ENCODE measurements around the gene LTB4R. TPM values are rescaled to one million over a fixed set of nuclear protein-coding genes. Genes with fewer than 3 reads are reported as not detected.

LTB4R gene
- total RNA-seq, 2 donors from 2014 or later = 1.9 to 3.0 TPM

GRCh38 chr14:24299255-24300191 lies 11.8 kb upstream of the LTB4R start, which contains the start of the genes DHRS1 and NOP9:
DHRS1 (minus strand) TSS chr14:24299780; CDS start chr14:24299106, 674 bp downstream.
NOP9 (plus strand) TSS chr14:24299850; CDS start chr14:24299955, 105 bp downstream.
- Histone ChIP-seq H3K36me3 (peaks cover 52% of the 10 kb centered on the region), H3K4me3 (peak within 1 kb of the TSS; percentile 80 to 87), H3K4me1 (peaks cover 0 to 20% of the 10 kb centered on the region in 2 donors), H3K27me3 (no peaks in the 10 kb centered on the region), H3K9me3 (no peaks in the 10 kb centered on the region), H3K27ac (peak within 1 kb of the TSS; percentile 84 to 91)
- DNase-seq (ENCODE audit: low spot score) = peak; percentile 93
- TF ChIP-seq CTCF (IDR thresholded peaks at IDR 0.05) = no peak

GRCh38 chr14:24300326-24300980 lies 10.8 kb upstream of the LTB4R start:
- H3K4me3 ChIP-seq = peak overlapping the region; percentile 80 to 87
- peaks cover 0 to 20% of the 10 kb centered on the region in 2 donors for H3K4me1 ChIP-seq
- TF ChIP-seq CTCF (IDR thresholded peaks at IDR 0.05) = no peak
- no peaks in the 10 kb centered on the region for H3K27me3 ChIP-seq
- no peaks in the 10 kb centered on the region for H3K9me3 ChIP-seq
- H3K27ac ChIP-seq = peak overlapping the region; percentile 84 to 91
- peaks cover 55% of the 10 kb centered on the region for H3K36me3 ChIP-seq
- DNase-seq (ENCODE audit: low spot score) = no peak

- H3K27me3 ChIP-seq = no peaks in the 10 kb centered on the region
- H3K36me3 ChIP-seq = peaks cover 63% of the 10 kb centered on the region
- H3K4me3 ChIP-seq = no peak overlapping the region
- H3K27ac ChIP-seq = no peak overlapping the region
- TF ChIP-seq CTCF (IDR thresholded peaks at IDR 0.05) = no peak
- H3K4me1 ChIP-seq = peaks cover 0 to 19% of the 10 kb centered on the region in 2 donors
- no peaks in the 10 kb centered on the region for H3K9me3 ChIP-seq
- no peak for DNase-seq (ENCODE audit: low spot score)
Measured at GRCh38 chr14:24304019-24304387, 7.3 kb upstream of the LTB4R start.

- DNase-seq (ENCODE audit: low spot score) = no peak
- no peak for TF ChIP-seq CTCF (IDR thresholded peaks at IDR 0.05)
- no peaks in the 10 kb centered on the region for H3K9me3 ChIP-seq
- H3K27me3 ChIP-seq = no peaks in the 10 kb centered on the region
- H3K4me3 ChIP-seq = no peak overlapping the region
- H3K36me3 ChIP-seq = peaks cover 52% of the 10 kb centered on the region
- H3K4me1 ChIP-seq = peaks cover 0 to 30% of the 10 kb centered on the region in 2 donors
- no peak overlapping the region for H3K27ac ChIP-seq
Measured at GRCh38 chr14:24307156-24307574, 4.1 kb upstream of the LTB4R start.

DNA sequence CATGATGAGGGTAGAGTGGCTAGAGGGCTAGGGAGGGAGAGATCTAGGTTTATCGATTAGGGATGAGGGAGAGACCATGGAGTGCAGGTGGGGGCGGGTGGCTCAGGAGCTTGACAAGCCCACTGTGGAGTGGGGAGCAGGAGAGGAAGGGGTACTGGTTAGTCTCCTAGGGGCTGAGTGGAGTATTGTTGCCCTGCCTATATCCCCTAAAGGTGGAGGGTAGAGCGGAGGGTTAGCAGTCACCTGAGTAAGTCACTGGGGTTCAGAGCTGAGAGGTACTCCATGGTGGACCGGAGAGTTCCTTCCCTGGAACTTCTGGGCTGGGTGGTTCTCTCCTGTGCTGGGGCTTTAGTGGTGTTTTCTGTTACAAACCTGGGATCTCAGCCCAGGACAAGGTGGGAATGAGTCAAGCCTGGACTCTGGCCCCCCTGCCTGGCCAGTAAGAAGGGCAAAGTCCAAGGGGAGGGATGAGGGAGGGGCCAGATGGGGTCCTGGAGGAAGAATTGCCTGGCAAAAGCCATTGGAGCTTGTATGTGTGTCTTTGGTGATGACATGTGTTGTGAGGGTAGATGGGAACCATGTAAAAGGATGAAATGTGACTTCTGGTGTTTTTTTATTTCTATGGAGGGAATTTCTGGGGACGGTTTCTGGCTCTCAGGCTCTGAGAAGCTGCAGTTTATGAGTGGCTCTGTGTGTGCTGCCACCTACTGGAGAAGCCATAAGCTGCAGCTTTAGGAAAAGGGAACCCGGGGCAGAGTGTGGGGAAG lies 3.5 kb upstream of the LTB4R start, which contains the start of gene CIDEB:
Gene CIDEB, minus strand, starts transcription at position 403 of the 767 bp plus-strand sequence. Its CDS starts 119 bp downstream, at position 284.
- Histone ChIP-seq H3K27ac (no peak within 1 kb of the TSS), H3K27me3 (no peaks in the 10 kb centered on the region), H3K36me3 (peaks cover 46% of the 10 kb centered on the region), H3K4me1 (peaks cover 0 to 36% of the 10 kb centered on the region in 2 donors), H3K4me3 (no peak within 1 kb of the TSS), H3K9me3 (no peaks in the 10 kb centered on the region)
- no peak for DNase-seq (ENCODE audit: low spot score)
- peak; percentile 87 to 90 for TF ChIP-seq CTCF (IDR thresholded peaks at IDR 0.05)
